ENCODE results near the gene SHC3. TPM values are rescaled to one million over a fixed set of nuclear protein-coding genes. Genes with fewer than 3 reads are reported as not detected.
A peak's percentile ranks its signal among the peaks of the same experiment; 100 is the strongest.

The SHC3 gene
- total and polyA plus RNA-seq, 2 of the 4 experiments (the other 2 are of a cell fraction): 4.5 to 13.3 TPM

- H2BK5ac ChIP-seq (ENCODE audit: low read depth, low read length, poor library complexity, severe bottlenecking): peak overlapping the region; percentile 4
- no peak overlapping the region for H3K4ac ChIP-seq (ENCODE audit: low read depth, low read length)
- no peak overlapping the region for H2AK9ac ChIP-seq (replicated peaks; ENCODE audit: low read depth, low read length, poor library complexity)
- no TSS peak for BruUV-seq (replicated peaks)
- H3K27me3 ChIP-seq (ENCODE audit: control insufficient read depth, insufficient read depth, low read length): no peaks in the 10 kb centered on the region
- H3K4me1 ChIP-seq (ENCODE audit: control insufficient read depth, insufficient read depth, low read length): peaks cover 25% of the 10 kb centered on the region
- WGBS, 2 experiments (ENCODE audit: extremely low coverage in 2 of 2, insufficient read length in 1 of 2): no CpG with 5 or more reads among the region's 3 CpGs
- H3K79me1 ChIP-seq (ENCODE audit: low read depth in 1 of 2, low read length in 2 of 2): peaks cover 10 to 35% of the 10 kb centered on the region in 2 experiments
- 0 out of 2 replicates have a peak, but pooled peaks cover 4% of the 10 kb centered on the region for H3K9me1 ChIP-seq (ENCODE audit: insufficient read depth, low read length)
- peak overlapping the region; percentile 77; the same call in 1 of the 2 replicates for H3K18ac ChIP-seq (ENCODE audit: low read depth, low read length)
- no peak overlapping the region for H2AK5ac ChIP-seq (ENCODE audit: low read depth, low read length)
- POLR2A ChIA-PET (ENCODE audit: unreplicated experiment): no interaction called here
- no peaks in the 10 kb centered on the region for H3K36me3 ChIP-seq (ENCODE audit: control insufficient read depth, insufficient read depth, low read length)
- H3K4me3 ChIP-seq (ENCODE audit: insufficient read depth, low read depth, low read length): no peak overlapping the region
- H4K20me1 ChIP-seq (ENCODE audit: insufficient read depth, low read length): no peaks in the 10 kb centered on the region
- no peak for ATAC-seq (ENCODE audit: low read depth)
- in situ Hi-C loops (cut with MboI; ENCODE audit: low sequenced_read_pairs) (no loop called here), dilution Hi-C loops (cut with HindIII; ENCODE audit: low sequenced_read_pairs, unreplicated experiment) (no loop called here), intact Hi-C loops (cut with micrococcal nuclease) (loop anchor here (10.0 kb wide), 1 partner anchor 101 kb away; no protein-coding TSS in a partner anchor)
- DNase-seq: no peak
- H3K27ac ChIP-seq (ENCODE audit: insufficient read depth, low read length): no peak overlapping the region
- no peak overlapping the region for H3K4me2 ChIP-seq (ENCODE audit: low read depth, low read length)
- 0 out of 2 replicates have a peak overlapping the region, but pooled peaks have one; percentile 54 for H2BK20ac ChIP-seq (ENCODE audit: low read depth, low read length)
- peak overlapping the region; percentile 17 to 85; a peak in 1 of 4 replicates for H4K8ac ChIP-seq (ENCODE audit: low read depth in 2 of 2, low read length in 2 of 2)
- TF ChIP-seq CEBPB (IDR thresholded peaks at IDR 0.05; ENCODE audit: low read depth, low read length) (peak; percentile 79), RCOR1 (IDR thresholded peaks at IDR 0.05; ENCODE audit: insufficient replicate concordance, low read length) (no peak), MAFK (IDR thresholded peaks at IDR 0.05; ENCODE audit: low read depth, low read length) (no peak), MAZ (IDR thresholded peaks at IDR 0.05; ENCODE audit: borderline replicate concordance, low read depth, low read length) (no peak)
- CTCF ChIA-PET: no interaction called here
- no peak overlapping the region for H3K14ac ChIP-seq (replicated peaks; ENCODE audit: low read depth, low read length)
- H2BK120ac ChIP-seq (ENCODE audit: low read depth, low read length): peak overlapping the region; percentile 51; the same call in 1 of the 2 replicates
- no peak overlapping the region for H4K91ac ChIP-seq (ENCODE audit: insufficient read depth, low read depth, low read length)
- no peaks in the 10 kb centered on the region; the same call in 1 of the 2 replicates for H3K9me3 ChIP-seq (ENCODE audit: control insufficient read depth, insufficient read depth, low read length)
- no peak overlapping the region for H2BK15ac ChIP-seq (ENCODE audit: low read depth, low read length)
- H3K56ac ChIP-seq (ENCODE audit: extremely low read depth, insufficient read depth, low read length): no peak overlapping the region
- H3K9ac ChIP-seq (ENCODE audit: low read depth, low read length): no peak overlapping the region
- no peak overlapping the region for H2AFZ ChIP-seq (replicated peaks; ENCODE audit: low read length, poor library complexity)
- peak overlapping the region; percentile 58; the same call in 1 of the 2 replicates for H4K5ac ChIP-seq (ENCODE audit: low read depth, low read length)
- no peak overlapping the region for H3K23ac ChIP-seq (ENCODE audit: low read depth, low read length)
These were observed 42.9 kb downstream of the SHC3 start for GRCh38 chr9:89135591-89136166.
